ENCODE measurements around the gene PRIMPOL.
A peak's percentile ranks its signal among the peaks of the same experiment; 100 is the strongest.

PRIMPOL gene

DNA sequence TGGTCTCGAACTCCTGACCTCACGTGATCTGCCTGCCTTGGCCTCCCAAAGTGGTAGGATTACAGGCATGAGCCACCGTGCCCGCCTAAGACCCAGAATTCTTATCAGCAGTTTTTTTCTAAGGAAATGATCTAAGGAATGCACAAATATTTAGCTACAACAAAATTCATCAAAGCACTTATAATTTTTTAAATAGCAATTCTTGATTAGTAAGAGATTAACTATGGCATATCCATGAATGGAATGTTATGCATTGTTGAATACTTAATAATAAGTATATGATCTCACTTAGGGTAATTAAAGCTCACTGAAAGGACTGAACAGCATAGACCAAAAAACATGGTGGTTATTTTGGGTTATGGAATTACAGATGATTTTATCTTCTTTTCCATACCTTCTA, 66.0 kb downstream of the PRIMPOL start:
- Histone ChIP-seq H3K9ac (ENCODE audit: low read length) (no peak overlapping the region), H4K91ac (ENCODE audit: low read length) (no peak overlapping the region), H3K79me1 (replicated peaks; ENCODE audit: low read length, poor library complexity, severe bottlenecking) (peaks cover 21% of the 10 kb centered on the region), H3K4me1 (ENCODE audit: control insufficient read depth, insufficient read depth, low read depth, low read length) (no peaks in the 10 kb centered on the region), H2AFZ (ENCODE audit: low read depth, low read length) (no peak overlapping the region), H3K4me3 (ENCODE audit: insufficient read depth in 1 of 2, low read depth in 1 of 2, low read length in 2 of 2) (no peak overlapping the region), H2BK15ac (ENCODE audit: low read depth, poor library complexity, severe bottlenecking) (no peak overlapping the region), H3K36me3 (ENCODE audit: control insufficient read depth in 1 of 2, insufficient read depth in 2 of 2, low read depth in 1 of 2, low read length in 2 of 2) (peaks cover 5 to 13% of the 10 kb centered on the region in 2 experiments), H3K27ac (ENCODE audit: low read length, poor library complexity, severe bottlenecking) (no peak overlapping the region), H3K23ac (ENCODE audit: low read length in 2 of 2) (no peak overlapping the region), H3K4me2 (ENCODE audit: low read length, poor library complexity, severe bottlenecking) (no peak overlapping the region), H2AK5ac (ENCODE audit: low read length, severe bottlenecking) (no peak overlapping the region), H2BK120ac (ENCODE audit: low read depth, low read length) (no peak overlapping the region), H3K18ac (ENCODE audit: low read depth in 1 of 2, low read length in 2 of 2) (no peak overlapping the region), H3K4ac (ENCODE audit: low read depth in 1 of 2, low read length in 2 of 2) (no peak overlapping the region), H4K8ac (ENCODE audit: low read length) (no peak overlapping the region), H2BK12ac (ENCODE audit: low read length in 2 of 2) (no peak overlapping the region), H3K9me3 (ENCODE audit: control insufficient read depth, low read length) (no peaks in the 10 kb centered on the region), H3K27me3 (ENCODE audit: control insufficient read depth in 1 of 2, insufficient read depth in 1 of 2, low read length in 2 of 2) (no peaks in the 10 kb centered on the region), H2BK5ac (ENCODE audit: low read depth, low read length, poor library complexity, severe bottlenecking) (no peak overlapping the region), H3K14ac (ENCODE audit: low read length in 2 of 2) (no peak overlapping the region)
- WGBS = 96% methylated on average over 2 of the region's 4 CpGs
- DNase-seq = no peak

DNA sequence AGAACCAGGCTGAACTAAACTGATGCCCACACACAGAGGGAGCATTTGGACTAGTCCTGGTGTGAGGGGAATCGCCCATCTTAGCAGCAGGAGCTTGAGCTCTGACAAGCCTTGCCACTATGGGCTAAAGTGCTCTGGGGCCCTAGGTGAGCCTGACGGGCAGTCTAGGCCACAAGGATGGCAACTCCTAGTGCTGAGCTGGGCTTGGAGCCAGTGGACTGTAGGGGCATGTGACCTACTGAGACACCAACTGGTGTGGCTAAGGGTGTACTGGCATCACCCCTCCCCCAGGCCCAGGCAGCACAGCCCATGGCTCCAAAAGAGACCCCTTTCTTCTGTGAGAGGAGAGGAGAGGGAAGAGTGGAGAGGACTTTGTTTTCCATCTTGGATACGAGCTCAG, 69.9 kb downstream of the PRIMPOL start:
- Histone ChIP-seq H3K23ac (ENCODE audit: low read length in 2 of 2) (no peak overlapping the region), H3K9me3 (ENCODE audit: control insufficient read depth, low read length) (peaks cover 5% of the 10 kb centered on the region), H3K36me3 (ENCODE audit: control insufficient read depth in 1 of 2, insufficient read depth in 2 of 2, low read depth in 1 of 2, low read length in 2 of 2) (peaks cover 7 to 13% of the 10 kb centered on the region in 2 experiments), H3K14ac (ENCODE audit: low read length in 2 of 2) (no peak overlapping the region), H3K4me3 (ENCODE audit: insufficient read depth in 1 of 2, low read depth in 1 of 2, low read length in 2 of 2) (no peak overlapping the region), H4K91ac (ENCODE audit: low read length) (no peak overlapping the region), H2BK5ac (ENCODE audit: low read depth, low read length, poor library complexity, severe bottlenecking) (no peak overlapping the region), H4K8ac (ENCODE audit: low read length) (peak overlapping the region; percentile 7), H3K4ac (ENCODE audit: low read depth in 1 of 2, low read length in 2 of 2) (no peak overlapping the region), H2BK15ac (ENCODE audit: low read depth, poor library complexity, severe bottlenecking) (no peak overlapping the region), H2AFZ (ENCODE audit: low read depth, low read length) (no peak overlapping the region), H3K4me1 (ENCODE audit: control insufficient read depth, insufficient read depth, low read depth, low read length) (no peaks in the 10 kb centered on the region), H3K27me3 (ENCODE audit: control insufficient read depth in 1 of 2, insufficient read depth in 1 of 2, low read length in 2 of 2) (no peaks in the 10 kb centered on the region), H2AK5ac (ENCODE audit: low read length, severe bottlenecking) (no peak overlapping the region), H3K27ac (ENCODE audit: low read length, poor library complexity, severe bottlenecking) (no peak overlapping the region), H2BK120ac (ENCODE audit: low read depth, low read length) (no peak overlapping the region), H3K4me2 (ENCODE audit: low read length, poor library complexity, severe bottlenecking) (no peak overlapping the region), H2BK12ac (ENCODE audit: low read length in 2 of 2) (no peak overlapping the region), H3K9ac (ENCODE audit: low read length) (no peak overlapping the region), H3K79me1 (replicated peaks; ENCODE audit: low read length, poor library complexity, severe bottlenecking) (peaks cover 18% of the 10 kb centered on the region), H3K18ac (ENCODE audit: low read depth in 1 of 2, low read length in 2 of 2) (no peak overlapping the region)
- DNase-seq = no peak
- WGBS = 100% methylated on average over 3 of the region's 3 CpGs

- Histone ChIP-seq H4K91ac (ENCODE audit: low read length) (no peak overlapping the region), H3K4ac (ENCODE audit: low read depth in 1 of 2, low read length in 2 of 2) (no peak overlapping the region), H2AK5ac (ENCODE audit: low read length, severe bottlenecking) (no peak overlapping the region)
Observed at GRCh38 chr4:184721254-184721653, 71.7 kb downstream of the PRIMPOL start.

GRCh38 chr4:184722798-184723197, 73.3 kb downstream of the PRIMPOL start:
- Histone ChIP-seq H3K18ac (ENCODE audit: low read depth in 1 of 2, low read length in 2 of 2) (no peak overlapping the region), H3K4me1 (ENCODE audit: control insufficient read depth, insufficient read depth, low read depth, low read length) (no peaks in the 10 kb centered on the region), H3K23ac (ENCODE audit: low read length in 2 of 2) (no peak overlapping the region), H3K9ac (ENCODE audit: low read length) (no peak overlapping the region), H2BK5ac (ENCODE audit: low read depth, low read length, poor library complexity, severe bottlenecking) (no peak overlapping the region), H3K4me3 (ENCODE audit: insufficient read depth in 1 of 2, low read depth in 1 of 2, low read length in 2 of 2) (no peak overlapping the region), H2AK5ac (ENCODE audit: low read length, severe bottlenecking) (no peak overlapping the region), H3K27ac (ENCODE audit: low read length, poor library complexity, severe bottlenecking) (no peak overlapping the region), H3K36me3 (ENCODE audit: control insufficient read depth in 1 of 2, insufficient read depth in 2 of 2, low read depth in 1 of 2, low read length in 2 of 2) (peaks cover 7 to 13% of the 10 kb centered on the region in 2 experiments), H3K79me1 (replicated peaks; ENCODE audit: low read length, poor library complexity, severe bottlenecking) (peaks cover 21% of the 10 kb centered on the region), H2BK12ac (ENCODE audit: low read length in 2 of 2) (no peak overlapping the region), H3K4me2 (ENCODE audit: low read length, poor library complexity, severe bottlenecking) (no peak overlapping the region), H2BK15ac (ENCODE audit: low read depth, poor library complexity, severe bottlenecking) (no peak overlapping the region), H4K91ac (ENCODE audit: low read length) (no peak overlapping the region), H2AFZ (ENCODE audit: low read depth, low read length) (no peak overlapping the region), H3K27me3 (ENCODE audit: control insufficient read depth in 1 of 2, insufficient read depth in 1 of 2, low read length in 2 of 2) (no peaks in the 10 kb centered on the region), H2BK120ac (ENCODE audit: low read depth, low read length) (no peak overlapping the region), H3K9me3 (ENCODE audit: control insufficient read depth, low read length) (peaks cover 5% of the 10 kb centered on the region), H3K14ac (ENCODE audit: low read length in 2 of 2) (no peak overlapping the region), H4K8ac (ENCODE audit: low read length) (no peak overlapping the region), H3K4ac (ENCODE audit: low read depth in 1 of 2, low read length in 2 of 2) (no peak overlapping the region)
- DNase-seq = no peak
- 100% methylated on average over 1 of the region's 1 CpG for WGBS

More at GRCh38 chr4:184721254-184721653, 71.7 kb downstream of the PRIMPOL start:
- H2BK12ac ChIP-seq (ENCODE audit: low read length in 2 of 2) = no peak overlapping the region
- H4K8ac ChIP-seq (ENCODE audit: low read length) = no peak overlapping the region
- H2AFZ ChIP-seq (ENCODE audit: low read depth, low read length) = no peak overlapping the region
- no peaks in the 10 kb centered on the region for H3K27me3 ChIP-seq (ENCODE audit: control insufficient read depth in 1 of 2, insufficient read depth in 1 of 2, low read length in 2 of 2)
- H2BK15ac ChIP-seq (ENCODE audit: low read depth, poor library complexity, severe bottlenecking) = no peak overlapping the region
- no peak overlapping the region for H3K23ac ChIP-seq (ENCODE audit: low read length in 2 of 2)
- H3K4me1 ChIP-seq (ENCODE audit: control insufficient read depth, insufficient read depth, low read depth, low read length) = no peaks in the 10 kb centered on the region
- H3K18ac ChIP-seq (ENCODE audit: low read depth in 1 of 2, low read length in 2 of 2) = no peak overlapping the region
- H2BK5ac ChIP-seq (ENCODE audit: low read depth, low read length, poor library complexity, severe bottlenecking) = no peak overlapping the region
- H2BK120ac ChIP-seq (ENCODE audit: low read depth, low read length) = no peak overlapping the region
- no peak overlapping the region for H3K14ac ChIP-seq (ENCODE audit: low read length in 2 of 2)
- peaks cover 5% of the 10 kb centered on the region for H3K9me3 ChIP-seq (ENCODE audit: control insufficient read depth, low read length)
- no peak overlapping the region for H3K9ac ChIP-seq (ENCODE audit: low read length)
- no peak overlapping the region for H3K27ac ChIP-seq (ENCODE audit: low read length, poor library complexity, severe bottlenecking)
- H3K4me2 ChIP-seq (ENCODE audit: low read length, poor library complexity, severe bottlenecking) = no peak overlapping the region
- peaks cover 7 to 13% of the 10 kb centered on the region in 2 experiments for H3K36me3 ChIP-seq (ENCODE audit: control insufficient read depth in 1 of 2, insufficient read depth in 2 of 2, low read depth in 1 of 2, low read length in 2 of 2)
- H3K79me1 ChIP-seq (replicated peaks; ENCODE audit: low read length, poor library complexity, severe bottlenecking) = peaks cover 19% of the 10 kb centered on the region
- no peak for DNase-seq
- no peak overlapping the region for H3K4me3 ChIP-seq (ENCODE audit: insufficient read depth in 1 of 2, low read depth in 1 of 2, low read length in 2 of 2)

Measured in mesenchymal stem cell (in vitro differentiated cells and primary cell).